Ovary (tissue), 3 donors: ENCODE measurements around the gene BRINP1.

ENCODE experiments used
- EP300 ChIP-seq: sonication (generic); formaldehyde crosslinking; IDR thresholded peaks from one replicate; pipeline ENCODE4 v1.6.1; 2017; ENCODE audit warnings: antibody characterized with exemption
- POLR2A ChIP-seq: fragments of 450-650 bp; IDR thresholded peaks from one replicate; pipeline ENCODE4 v1.6.1; 2017; ENCODE audit warnings: antibody characterized with exemption, mild to moderate bottlenecking, moderate library complexity
- TF ChIP-seq, protein P1 (sequence below), 3 donors: fragments of 450-650 bp in 2 of 3; fragments of 200-600 bp in 1 of 3; IDR thresholded peaks; one replicate each; pipeline versions ENCODE4 v1.5.1 to v1.8.0; 2016 to 2022; ENCODE audit warnings: antibody characterized with exemption in 3 of 3, mild to moderate bottlenecking in 1 of 3
- donor health status: DM: no; HTN: no; CAD: no.

DNA sequence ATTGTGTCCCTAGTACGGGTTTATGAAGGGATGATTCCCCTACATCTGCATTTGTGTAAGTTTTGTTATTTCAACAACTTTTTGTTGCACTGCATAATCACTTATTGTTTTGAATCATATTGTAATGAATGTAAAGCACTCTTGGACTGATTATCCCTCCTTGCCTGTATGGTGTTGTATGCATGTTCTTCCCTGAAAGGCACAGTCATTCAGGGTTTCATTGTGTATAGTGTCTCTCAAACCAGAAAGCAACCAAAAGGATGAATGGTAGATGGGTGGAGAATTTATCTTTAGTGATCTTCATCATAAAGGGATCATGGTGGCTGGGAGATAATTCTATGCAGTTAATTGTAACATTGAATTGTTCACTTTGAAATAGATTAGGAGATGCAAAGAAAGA, 247.3 kb downstream of the BRINP1 start:
- TF ChIP-seq POLR2A (no peak), EP300 (no peak)
- TF ChIP-seq, protein P1, sequence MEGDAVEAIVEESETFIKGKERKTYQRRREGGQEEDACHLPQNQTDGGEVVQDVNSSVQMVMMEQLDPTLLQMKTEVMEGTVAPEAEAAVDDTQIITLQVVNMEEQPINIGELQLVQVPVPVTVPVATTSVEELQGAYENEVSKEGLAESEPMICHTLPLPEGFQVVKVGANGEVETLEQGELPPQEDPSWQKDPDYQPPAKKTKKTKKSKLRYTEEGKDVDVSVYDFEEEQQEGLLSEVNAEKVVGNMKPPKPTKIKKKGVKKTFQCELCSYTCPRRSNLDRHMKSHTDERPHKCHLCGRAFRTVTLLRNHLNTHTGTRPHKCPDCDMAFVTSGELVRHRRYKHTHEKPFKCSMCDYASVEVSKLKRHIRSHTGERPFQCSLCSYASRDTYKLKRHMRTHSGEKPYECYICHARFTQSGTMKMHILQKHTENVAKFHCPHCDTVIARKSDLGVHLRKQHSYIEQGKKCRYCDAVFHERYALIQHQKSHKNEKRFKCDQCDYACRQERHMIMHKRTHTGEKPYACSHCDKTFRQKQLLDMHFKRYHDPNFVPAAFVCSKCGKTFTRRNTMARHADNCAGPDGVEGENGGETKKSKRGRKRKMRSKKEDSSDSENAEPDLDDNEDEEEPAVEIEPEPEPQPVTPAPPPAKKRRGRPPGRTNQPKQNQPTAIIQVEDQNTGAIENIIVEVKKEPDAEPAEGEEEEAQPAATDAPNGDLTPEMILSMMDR (IDR thresholded peaks at IDR 0.05): no peak
